H1 (cell line): Measurements from ENCODE around the gene PDGFA. TPM values are rescaled to one million over a fixed set of nuclear protein-coding genes. Genes with fewer than 3 reads are reported as not detected.

Experiments
- CHD7 ChIP-seq: fragments of 300-600 bp; sonication (generic); IDR thresholded peaks from 2 replicates; pipeline ENCODE4 v1.7.1; 2012; ENCODE audit warnings: low read length, moderate library complexity, mild to moderate bottlenecking, inconsistent platforms; ENCODE audit not compliant: insufficient replicate concordance
- CTCF ChIP-seq, 3 experiments: IDR thresholded peaks; 1 replicate in 2 of 3; 2 replicates in 1 of 3; pipeline versions ENCODE4 v1.5.1 to v1.6.1; 2011; ENCODE audit warnings: low read length in 3 of 3, mild to moderate bottlenecking in 3 of 3, inconsistent platforms in 2 of 3, low read depth in 1 of 3, moderate library complexity in 1 of 3; ENCODE audit not compliant: insufficient read depth in 1 of 3; ENCODE audit errors: control extremely low read depth in 1 of 3
- EZH2 ChIP-seq: fragments of 200-600 bp; sonication (generic); IDR thresholded peaks from 2 replicates; pipeline ENCODE4 v1.7.1; 2012; ENCODE audit warnings: low read depth, mild to moderate bottlenecking, moderate library complexity, low read length, inconsistent platforms; ENCODE audit not compliant: severe bottlenecking
- JUND ChIP-seq: IDR thresholded peaks from 2 replicates; pipeline ENCODE4 v1.6.1; 2011; ENCODE audit warnings: mild to moderate bottlenecking, improper control_type of control experiment, low read length
- NRF1 ChIP-seq: IDR thresholded peaks from 2 replicates; pipeline ENCODE4 v1.6.1; 2011; ENCODE audit warnings: mild to moderate bottlenecking, low read depth, low read length, improper control_type of control experiment
- SAP30 ChIP-seq: fragments of 300-600 bp; sonication (generic); IDR thresholded peaks from 2 replicates; pipeline ENCODE4 v1.7.1; 2012; ENCODE audit warnings: low read length, moderate library complexity, mild to moderate bottlenecking, inconsistent platforms; ENCODE audit not compliant: insufficient read depth, insufficient replicate concordance
- polyA plus RNA-seq, 7 experiments: library from polyadenylated mRNA; depleted of rRNA in 3 of 7; stranded (reverse) in 5 of 7; unstranded in 2 of 7; fragments of >200 nt in 5 of 7; fragments of 200-250 nt in 2 of 7; gene quantifications; 1 replicate in 5 of 7; 2 replicates in 1 of 7; 4 replicates in 1 of 7; pipeline versions ENCODE4 v1.2.1 to v1.2.3, GENCODE V29; 2011 to 2013; ENCODE audit warnings: missing spikeins in 2 of 7, mixed read lengths in 2 of 7
- total RNA-seq: library from RNA; stranded (reverse); fragmentation: NEBNext Ultra II Directional; extraction: Animal tissue kit (Norgen Biotek cat#: 25700); gene quantifications from 2 replicates; pipeline ENCODE4 v1.2.1, GENCODE V29; 2021

The PDGFA gene
- total and polyA plus RNA-seq, 2 of the 8 experiments (the other 6 are each of a cell fraction or from before 2014, with no cell fraction given), result 21.1 to 43.0 TPM

- no peak for TF ChIP-seq CHD7
- no peak for TF ChIP-seq JUND
- TF ChIP-seq NRF1, result no peak
- TF ChIP-seq SAP30, result no peak
- no peak for TF ChIP-seq EZH2
- no peak for TF ChIP-seq CTCF (IDR thresholded peaks at IDR 0.05; ENCODE audit: control extremely low read depth in 1 of 3, insufficient read depth in 1 of 3, low read depth in 1 of 3, low read length in 3 of 3)
Observed at GRCh38 chr7:550881-551614, 31.4 kb upstream of the PDGFA start (continued).
